Suprapubic skin (tissue), 4 donors: Measurements from ENCODE around the gene CTAGE1. TPM values are rescaled to one million over a fixed set of nuclear protein-coding genes. Genes with fewer than 3 reads are reported as not detected.
"Not testable (repeated sequence)": the region's sequence is repeated elsewhere in the genome, so short reads cannot be mapped to it uniquely, and the experiment has no call there.

Experiments
- DNase-seq, 2 donors: peaks; one replicate each; pipeline ENCODE4 v3.0.0-alpha.2; 2019; ENCODE audit warnings: low spot score in 2 of 2
- H3K27ac ChIP-seq: fragments of 200-600 bp; sonication (generic); one replicate; pipeline ENCODE4 v1.5.1; 2019
- H3K27me3 ChIP-seq: fragments of 200-600 bp; sonication (generic); one replicate; pipeline ENCODE4 v1.5.1; 2019
- H3K36me3 ChIP-seq: fragments of 200-600 bp; sonication (generic); one replicate; pipeline ENCODE4 v1.5.1; 2019
- H3K4me1 ChIP-seq: fragments of 200-600 bp; sonication (generic); one replicate; pipeline ENCODE4 v1.5.1; 2019
- H3K4me3 ChIP-seq: fragments of 200-600 bp; sonication (generic); one replicate; pipeline ENCODE4 v1.5.1; 2019; ENCODE audit warnings: mild to moderate bottlenecking
- H3K9me3 ChIP-seq: fragments of 200-600 bp; sonication (generic); one replicate; pipeline ENCODE4 v1.5.1; 2019
- CTCF ChIP-seq, 2 donors: fragments of 200-600 bp in 1 of 2; fragments of 450-650 bp in 1 of 2; sonication (generic) in 1 of 2; IDR thresholded peaks; one replicate each; pipeline ENCODE4 v1.5.1; 2016 to 2019; ENCODE audit warnings: antibody characterized with exemption in 2 of 2, mild to moderate bottlenecking in 1 of 2, moderate library complexity in 1 of 2
- EP300 ChIP-seq: sonication (generic); formaldehyde crosslinking; IDR thresholded peaks from one replicate; pipeline ENCODE4 v1.6.1; 2017; ENCODE audit warnings: antibody characterized with exemption
- POLR2A ChIP-seq, 2 donors: fragments of 450-650 bp; IDR thresholded peaks; one replicate each; pipeline ENCODE4 v1.6.1; 2017; ENCODE audit warnings: antibody characterized with exemption in 2 of 2, mild to moderate bottlenecking in 2 of 2, moderate library complexity in 2 of 2
- POLR2AphosphoS5 ChIP-seq, 3 donors: sonication (generic); formaldehyde crosslinking; IDR thresholded peaks; one replicate each; pipeline ENCODE4 v1.6.1; 2017; ENCODE audit warnings: antibody characterized with exemption in 3 of 3
- WGBS: methylation state at CpG from one replicate; pipeline ENCODE4 v1.1.5; 2018; 5-methylcytosine and 5-hydroxymethylcytosine counted together
- total RNA-seq, 4 donors: library from RNA; depleted of rRNA; stranded (reverse); fragments of >200 nt; gene quantifications; one replicate each; pipeline ENCODE4 v1.1.0, GENCODE V29; 2016

CTAGE1 gene
- total RNA-seq, 4 donors from 2014 or later = not detected

- no peak overlapping the region for H3K27ac ChIP-seq
- 80% methylated on average over 5 of the region's 5 CpGs for WGBS
- no peak overlapping the region for H3K4me3 ChIP-seq
- TF ChIP-seq EP300 = no peak
- no peak for TF ChIP-seq POLR2A (IDR thresholded peaks at IDR 0.05)
- no peak for TF ChIP-seq CTCF (IDR thresholded peaks at IDR 0.05)
- TF ChIP-seq POLR2AphosphoS5 (IDR thresholded peaks at IDR 0.05) = no peak
- H3K9me3 ChIP-seq = no peaks in the 10 kb centered on the region
- H3K36me3 ChIP-seq = no peaks in the 10 kb centered on the region
- H3K4me1 ChIP-seq = no peaks in the 10 kb centered on the region
- H3K27me3 ChIP-seq = no peaks in the 10 kb centered on the region
- no peak for DNase-seq
Observed at GRCh38 chr18:22394428-22394827, 23.3 kb downstream of the CTAGE1 start.

- H3K36me3 ChIP-seq, DNase-seq, H3K27me3 ChIP-seq, H3K4me3 ChIP-seq, H3K27ac ChIP-seq, H3K4me1 ChIP-seq, H3K9me3 ChIP-seq: not testable (repeated sequence)
- WGBS = 91% methylated on average over 3 of the region's 3 CpGs
Observed at GRCh38 chr18:22393164-22393563, 24.6 kb downstream of the CTAGE1 start.

- Histone ChIP-seq H3K27me3 (no peaks in the 10 kb centered on the region), H3K4me1 (no peaks in the 10 kb centered on the region), H3K27ac (no peak overlapping the region), H3K9me3 (no peaks in the 10 kb centered on the region), H3K4me3 (no peak overlapping the region), H3K36me3 (no peaks in the 10 kb centered on the region)
- DNase-seq = no peak
- WGBS = 39% methylated on average over 6 of the region's 6 CpGs
- TF ChIP-seq POLR2AphosphoS5 (IDR thresholded peaks at IDR 0.05) (no peak), EP300 (no peak), CTCF (IDR thresholded peaks at IDR 0.05) (no peak), POLR2A (IDR thresholded peaks at IDR 0.05) (no peak)
Observed at GRCh38 chr18:22391407-22392345, 26.0 kb downstream of the CTAGE1 start.

GRCh38 chr18:22387787-22388186 is 29.9 kb downstream of the CTAGE1 start:
- TF ChIP-seq POLR2AphosphoS5 (IDR thresholded peaks at IDR 0.05) (no peak), CTCF (IDR thresholded peaks at IDR 0.05) (no peak), EP300 (no peak), POLR2A (IDR thresholded peaks at IDR 0.05) (no peak)
- H3K4me3 ChIP-seq = no peak overlapping the region
- H3K9me3 ChIP-seq = no peaks in the 10 kb centered on the region
- H3K36me3 ChIP-seq = no peaks in the 10 kb centered on the region
- H3K27me3 ChIP-seq = no peaks in the 10 kb centered on the region
- H3K27ac ChIP-seq = no peak overlapping the region
- no peaks in the 10 kb centered on the region for H3K4me1 ChIP-seq
- WGBS = 87% methylated on average over 1 of the region's 1 CpG
- DNase-seq = no peak

- no peaks in the 10 kb centered on the region for H3K4me1 ChIP-seq
- no peak overlapping the region for H3K4me3 ChIP-seq
- DNase-seq = no peak
- H3K36me3 ChIP-seq = no peaks in the 10 kb centered on the region
- H3K27ac ChIP-seq = no peak overlapping the region
- 64% methylated on average over 5 of the region's 5 CpGs for WGBS
- TF ChIP-seq EP300 (no peak), POLR2A (IDR thresholded peaks at IDR 0.05) (no peak), POLR2AphosphoS5 (IDR thresholded peaks at IDR 0.05) (no peak), CTCF (IDR thresholded peaks at IDR 0.05) (no peak)
- H3K27me3 ChIP-seq = no peaks in the 10 kb centered on the region
- no peaks in the 10 kb centered on the region for H3K9me3 ChIP-seq
Observed at GRCh38 chr18:22387364-22387763, 30.4 kb downstream of the CTAGE1 start.
